T47D (cell line): ENCODE results near the gene CAMK2A.

Experiments
- DNase-seq, 2 experiments: peaks; one replicate each; pipeline versions ENCODE4 v3.0.0 to v3.0.0-alpha.2; 2011 to 2012; ENCODE audit warnings: low read depth in 1 of 2, low spot score in 1 of 2
- JUND ChIP-seq: IDR thresholded peaks from 2 replicates; pipeline ENCODE4 v1.6.1; 2012; ENCODE audit warnings: low read depth
- in situ Hi-C: cut with HindIII; loops from 2 replicates; pipeline ENCODE4 v1.10.0; 2016; ENCODE audit warnings: low sequenced_read_pairs, low pct_unique_long_range_greater_than_20kb

Gene CAMK2A

GRCh38 chr5:150311015-150311692 lies 21.6 kb upstream of the CAMK2A start:
- DNase-seq, result no peak
- TF ChIP-seq JUND, result no peak
- in situ Hi-C loops, result no loop called here

GRCh38 chr5:150310246-150310645 lies 20.7 kb upstream of the CAMK2A start:
- no peak for TF ChIP-seq JUND
- in situ Hi-C loops, result no loop called here

GRCh38 chr5:150309886-150310239 lies 20.3 kb upstream of the CAMK2A start:
- no peak for DNase-seq
- in situ Hi-C loops, result no loop called here
- TF ChIP-seq JUND, result no peak

More at GRCh38 chr5:150310246-150310645, 20.7 kb upstream of the CAMK2A start:
- DNase-seq, result no peak

GRCh38 chr5:150309101-150309885 lies 19.7 kb upstream of the CAMK2A start:
- DNase-seq, result no peak
- no peak for TF ChIP-seq JUND
- in situ Hi-C loops, result no loop called here

GRCh38 chr5:150307617-150308426 lies 18.2 kb upstream of the CAMK2A start:
- TF ChIP-seq JUND, result no peak

GRCh38 chr5:150306775-150307174 lies 17.2 kb upstream of the CAMK2A start:
- in situ Hi-C loops, result no loop called here
- no peak for TF ChIP-seq JUND
- DNase-seq, result no peak

More at GRCh38 chr5:150307617-150308426, 18.2 kb upstream of the CAMK2A start:
- in situ Hi-C loops, result no loop called here
- DNase-seq, result no peak

GRCh38 chr5:150305557-150305956 lies 16.0 kb upstream of the CAMK2A start:
- TF ChIP-seq JUND, result no peak
- in situ Hi-C loops, result no loop called here
- no peak for DNase-seq

- no peak for TF ChIP-seq JUND
- in situ Hi-C loops, result no loop called here
- no peak for DNase-seq
These were observed 15.5 kb upstream of the CAMK2A start for GRCh38 chr5:150305095-150305494.

- no peak for DNase-seq
- no peak for TF ChIP-seq JUND
- in situ Hi-C loops, result no loop called here
These were observed 15.0 kb upstream of the CAMK2A start for GRCh38 chr5:150304481-150305081.

GRCh38 chr5:150303660-150304386 lies 14.2 kb upstream of the CAMK2A start:
- in situ Hi-C loops, result no loop called here
- DNase-seq, result no peak
- TF ChIP-seq JUND, result no peak

- in situ Hi-C loops, result no loop called here
These were observed 13.6 kb upstream of the CAMK2A start for GRCh38 chr5:150303070-150303615.

More at GRCh38 chr5:150303070-150303615, 13.6 kb upstream of the CAMK2A start:
- TF ChIP-seq JUND, result no peak
- no peak for DNase-seq
